SK-N-SH (cell line): Measurements from ENCODE around the gene TP63. TPM values are rescaled to one million over a fixed set of nuclear protein-coding genes. Genes with fewer than 3 reads are reported as not detected.

ENCODE experiments used
- CTCF ChIA-PET: fragments of 300-600, 350-600 bp; formaldehyde crosslinking; extraction: SDS; loops from one replicate; lab custom pipeline; 2021; lab: Yijun Ruan, JAX
- POLR2A ChIA-PET: fragments of 350-600 bp; sonication (Branson Sonifier 250); formaldehyde crosslinking; extraction: SDS; loops from one replicate; lab custom pipeline; 2020; ENCODE audit warnings: antibody characterized with exemption, inconsistent platforms; lab: Yijun Ruan, JAX
- DNase-seq: peaks from one replicate; pipeline ENCODE4 v3.0.0; 2012
- H2AFZ ChIP-seq: fragments of 200-600 bp; sonication (generic); 2 replicates; pipeline ENCODE4 v1.8.1; 2016; ENCODE audit warnings: antibody characterized with exemption, mild to moderate bottlenecking, low read depth
- H3F3A ChIP-seq: fragments of 200-600 bp; sonication (generic); replicated peaks from 2 replicates; pipeline ENCODE3; 2016; ENCODE audit warnings: antibody characterized with exemption, mild to moderate bottlenecking; ENCODE audit not compliant: insufficient read depth
- H3K27ac ChIP-seq, 2 experiments: fragments of 200-500 bp in 1 of 2; fragments of 200-600 bp in 1 of 2; sonication (Bioruptor generic) in 1 of 2; sonication (generic), shearing (Covaris generic) in 1 of 2; 2 replicates each; pipeline versions ENCODE4 v1.5.1 to v1.6.1; 2014 to 2016; ENCODE audit warnings: low read depth in 2 of 2, inconsistent platforms in 1 of 2, low read length in 1 of 2, mild to moderate bottlenecking in 1 of 2, mixed read lengths in 1 of 2
- H3K27me3 ChIP-seq: fragments of 200-600 bp; sonication (generic), shearing (Covaris generic); 2 replicates; pipeline ENCODE4 v1.6.1; 2016; ENCODE audit warnings: mixed run types; ENCODE audit not compliant: insufficient read depth
- H3K36me3 ChIP-seq, 2 experiments: fragments of 200-500 bp in 1 of 2; fragments of 200-600 bp in 1 of 2; sonication (Bioruptor generic) in 1 of 2; sonication (generic) in 1 of 2; replicated peaks in 1 of 2; 2 replicates each; pipeline versions ENCODE3 to v1.5.1; 2014 to 2016; ENCODE audit warnings: low read length in 1 of 2, mild to moderate bottlenecking in 1 of 2; ENCODE audit not compliant: insufficient read depth in 2 of 2, control insufficient read depth in 1 of 2
- H3K4me1 ChIP-seq, 2 experiments: fragments of 200-500 bp in 1 of 2; fragments of 200-600 bp in 1 of 2; sonication (Bioruptor generic) in 1 of 2; sonication (generic), shearing (Covaris generic) in 1 of 2; 2 replicates each; pipeline versions ENCODE4 v1.5.1 to v1.6.1; 2014 to 2016; ENCODE audit warnings: low read depth in 1 of 2, low read length in 1 of 2, mixed run types in 1 of 2; ENCODE audit not compliant: insufficient read depth in 2 of 2, control insufficient read depth in 1 of 2
- H3K4me2 ChIP-seq: fragments of 200-600 bp; sonication (generic), shearing (Covaris generic); 2 replicates; pipeline ENCODE4 v1.6.1; 2017; ENCODE audit warnings: mixed run types
- H3K4me3 ChIP-seq, 2 experiments: fragments of 200-500 bp in 1 of 2; fragments of 200-600 bp in 1 of 2; sonication (Bioruptor generic) in 1 of 2; sonication (generic), shearing (Covaris generic) in 1 of 2; 2 replicates each; pipeline versions ENCODE4 v1.5.1 to v1.8.1; 2014 to 2016; ENCODE audit warnings: low read depth in 2 of 2, inconsistent platforms in 1 of 2, low read length in 1 of 2, mild to moderate bottlenecking in 1 of 2, mixed read lengths in 1 of 2, moderate library complexity in 1 of 2
- H3K79me2 ChIP-seq: fragments of 200-600 bp; sonication (generic); 2 replicates; pipeline ENCODE4 v1.8.1; 2017; ENCODE audit warnings: mild to moderate bottlenecking; ENCODE audit not compliant: insufficient read depth
- H3K9ac ChIP-seq: fragments of 200-600 bp; sonication (generic); 2 replicates; pipeline ENCODE4 v1.6.1; 2017; ENCODE audit warnings: mixed run types
- H3K9me2 ChIP-seq: fragments of 200-600 bp; sonication (generic); 2 replicates; pipeline ENCODE4 v1.6.1; 2017; ENCODE audit warnings: mixed run types
- H3K9me3 ChIP-seq: fragments of 200-600 bp; sonication (generic); 2 replicates; pipeline ENCODE4 v1.6.1; 2017; ENCODE audit warnings: mixed run types, mild to moderate bottlenecking, moderate library complexity
- H4K20me1 ChIP-seq: fragments of 200-600 bp; sonication (generic); 2 replicates; pipeline ENCODE4 v1.6.1; 2017; ENCODE audit warnings: mild to moderate bottlenecking, mixed run types; ENCODE audit not compliant: insufficient read depth
- CTCF ChIP-seq: fragments of 200-600 bp; sonication (generic); IDR thresholded peaks from 2 replicates; pipeline ENCODE4 v1.6.1; 2017; ENCODE audit warnings: antibody characterized with exemption, mild to moderate bottlenecking, moderate library complexity
- ELF1 ChIP-seq: IDR thresholded peaks from 2 replicates; pipeline ENCODE4 v1.4.0; 2012
- EP300 ChIP-seq, 2 experiments: IDR thresholded peaks; 2 replicates each; pipeline versions ENCODE4 v1.4.0 to v1.6.1; 2012; ENCODE audit warnings: borderline replicate concordance in 1 of 2, low read depth in 1 of 2, low read length in 1 of 2
- FOSL2 ChIP-seq: IDR thresholded peaks from 2 replicates; pipeline ENCODE4 v1.4.0; 2012; ENCODE audit warnings: low read depth, mild to moderate bottlenecking, moderate library complexity, borderline replicate concordance
- FOXJ3 ChIP-seq: sonication (generic); formaldehyde crosslinking; IDR thresholded peaks from 2 replicates; pipeline ENCODE4 v1.5.1; 2020; ENCODE audit warnings: mild to moderate bottlenecking, missing genetic modification reagents
- FOXM1 ChIP-seq: IDR thresholded peaks from 2 replicates; pipeline ENCODE4 v1.4.0; 2012; ENCODE audit warnings: low read depth, mild to moderate bottlenecking
- GATA2 ChIP-seq: sonication (generic); formaldehyde crosslinking; IDR thresholded peaks from 2 replicates; pipeline ENCODE4 v1.5.0; 2020; ENCODE audit warnings: mild to moderate bottlenecking, missing genetic modification reagents
- MAX ChIP-seq: IDR thresholded peaks from 2 replicates; pipeline ENCODE4 v1.4.0; 2012; ENCODE audit warnings: low read depth
- MXI1 ChIP-seq: IDR thresholded peaks from 2 replicates; pipeline ENCODE4 v1.6.1; 2012; ENCODE audit warnings: mild to moderate bottlenecking, low read depth, low read length, improper control_type of control experiment
- NFIC ChIP-seq: IDR thresholded peaks from 2 replicates; pipeline ENCODE4 v1.4.0; 2012; ENCODE audit warnings: borderline replicate concordance
- PBX3 ChIP-seq: IDR thresholded peaks from 2 replicates; pipeline ENCODE4; 2012
- RAD21 ChIP-seq: IDR thresholded peaks from 2 replicates; pipeline ENCODE4 v1.6.1; 2012; ENCODE audit warnings: mild to moderate bottlenecking, low read length
- RCOR1 ChIP-seq: fragments of 150-350 bp; IDR thresholded peaks from 2 replicates; pipeline ENCODE4 v1.6.1; 2017; ENCODE audit warnings: antibody characterized with exemption, low read length
- RXRA ChIP-seq: IDR thresholded peaks from 2 replicates; pipeline ENCODE4 v1.4.0; 2012; ENCODE audit warnings: low read depth, mild to moderate bottlenecking, borderline replicate concordance
- SMC3 ChIP-seq: IDR thresholded peaks from 2 replicates; pipeline ENCODE4 v1.6.1; 2012; ENCODE audit warnings: low read depth, low read length, improper control_type of control experiment
- TCF12 ChIP-seq: IDR thresholded peaks from 2 replicates; pipeline ENCODE4 v1.4.0; 2012
- USF1 ChIP-seq: IDR thresholded peaks from 2 replicates; pipeline ENCODE4 v1.4.0; 2012; ENCODE audit warnings: low read depth, borderline replicate concordance
- USF2 ChIP-seq: fragments of 150-350 bp; IDR thresholded peaks from 2 replicates; pipeline ENCODE4 v1.6.1; 2017; ENCODE audit warnings: antibody characterized with exemption, low read length, low read depth, borderline replicate concordance
- YY1 ChIP-seq: IDR thresholded peaks from 2 replicates; pipeline ENCODE4 v1.4.0; 2012; ENCODE audit warnings: low read depth, mild to moderate bottlenecking
- ZBTB33 ChIP-seq: IDR thresholded peaks from 2 replicates; pipeline ENCODE4 v1.4.0; 2012; ENCODE audit warnings: low read depth, borderline replicate concordance
- WGBS: methylation state at CpG from one replicate; pipeline ENCODE4 v1.1.6; 2017; ENCODE audit warnings: low lambda C conversion rate; 5-methylcytosine and 5-hydroxymethylcytosine counted together
- polyA plus RNA-seq, 3 experiments: library from polyadenylated mRNA; depleted of rRNA; stranded (reverse); fragments of >200 nt; gene quantifications; 2 replicates each; pipeline ENCODE4 v1.2.3, GENCODE V29; 2012

Gene TP63
- polyA plus RNA-seq, 1 of the 3 experiments (the other 2 are of a cell fraction), result not detected

GRCh38 chr3:189703865-189704264 lies 72.7 kb downstream of the TP63 start:
- H3K4me3 ChIP-seq, result no peak overlapping the region
- CTCF ChIA-PET, result no interaction called here
- H2AFZ ChIP-seq, result no peak overlapping the region
- POLR2A ChIA-PET, result no interaction called here
- no peak overlapping the region for H3K27ac ChIP-seq
- H3K36me3 ChIP-seq, result no peaks in the 10 kb centered on the region
- TF ChIP-seq RAD21, result no peak
- no peak for TF ChIP-seq GATA2 (CRISPR knock-in tag)
- no peak for TF ChIP-seq TCF12
- no peak for TF ChIP-seq ZBTB33
- no peak for TF ChIP-seq FOXM1
- TF ChIP-seq RCOR1, result no peak
- no peak for TF ChIP-seq EP300 (IDR thresholded peaks at IDR 0.05; ENCODE audit: borderline replicate concordance in 1 of 2, low read depth in 1 of 2, low read length in 1 of 2)
- TF ChIP-seq SMC3, result no peak
- TF ChIP-seq CTCF, result no peak
- no peak for TF ChIP-seq ELF1
- no peak for TF ChIP-seq PBX3
- no peak for TF ChIP-seq USF2
- TF ChIP-seq MAX, result no peak
- no peak for TF ChIP-seq RXRA
- no peak for TF ChIP-seq FOXJ3 (CRISPR knock-in tag)
- no peak for TF ChIP-seq YY1
- no peak for TF ChIP-seq NFIC
- TF ChIP-seq MXI1, result no peak
- no peak for TF ChIP-seq FOSL2
- TF ChIP-seq USF1, result no peak
- no peaks in the 10 kb centered on the region for H3K9me2 ChIP-seq
- no peaks in the 10 kb centered on the region for H3F3A ChIP-seq
- H4K20me1 ChIP-seq, result no peaks in the 10 kb centered on the region
- no peaks in the 10 kb centered on the region for H3K79me2 ChIP-seq
- H3K4me1 ChIP-seq, result no peaks in the 10 kb centered on the region
- peaks cover 4% of the 10 kb centered on the region; the same call in 1 of the 2 replicates for H3K27me3 ChIP-seq
- DNase-seq, result no peak
- 59% methylated on average over 1 of the region's 1 CpG for WGBS
- H3K9ac ChIP-seq, result no peak overlapping the region
- no peak overlapping the region for H3K4me2 ChIP-seq
- no peaks in the 10 kb centered on the region for H3K9me3 ChIP-seq
